Measurements from ENCODE around the gene ZNF407.

DNA sequence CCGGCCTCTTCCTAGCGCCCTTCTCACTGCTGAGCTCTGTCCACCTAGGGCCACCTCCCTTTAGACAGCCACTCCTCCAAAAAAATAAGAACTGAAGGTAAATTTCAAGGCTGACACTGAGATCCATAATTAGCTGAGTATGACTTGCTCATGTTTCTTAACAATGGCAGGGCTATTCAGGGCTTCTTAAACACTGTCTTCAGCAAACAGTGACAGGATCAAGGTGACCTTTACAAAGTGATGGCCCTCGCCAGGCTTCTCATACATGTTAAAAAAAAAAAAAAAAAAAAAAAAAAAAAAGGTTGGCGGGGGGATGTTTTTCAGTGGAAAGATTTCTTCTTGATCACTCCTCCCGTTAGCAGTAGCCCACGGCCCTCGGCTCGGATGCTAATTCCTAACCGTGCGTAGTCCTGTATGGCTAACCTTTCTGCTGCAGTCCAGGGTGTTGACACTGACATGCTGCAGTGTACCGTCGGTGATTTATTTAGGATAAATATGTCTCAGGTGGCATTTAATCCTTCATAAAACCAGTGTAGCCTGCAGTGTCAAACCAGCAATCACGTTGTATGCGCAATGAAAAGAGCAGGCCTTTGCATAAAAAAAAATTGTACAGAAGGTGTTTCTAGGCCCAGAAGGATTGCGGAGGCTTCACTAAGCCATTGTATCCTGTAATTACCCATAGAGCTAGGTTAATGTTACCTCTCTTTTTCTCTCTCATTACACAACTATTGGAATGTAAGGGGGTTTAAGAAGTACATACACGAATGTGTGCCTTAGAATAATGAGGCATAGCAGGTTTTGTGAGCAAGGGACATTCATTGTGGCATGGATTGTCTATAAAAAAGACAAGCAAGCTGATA, 468.6 kb downstream of the ZNF407 start:
- TF ChIP-seq ZNF274 (IDR thresholded peaks at IDR 0.05; ENCODE audit: low read depth, low read length), result no peak
- TF ChIP-seq SUZ12 (IDR thresholded peaks at IDR 0.05; ENCODE audit: extremely low read depth, insufficient read depth, insufficient read length), result no peak
- TF ChIP-seq YY1 (IDR thresholded peaks at IDR 0.05; ENCODE audit: insufficient read depth, insufficient read length), result no peak

Data from NT2/D1 (cell line).